GM18517 (cell line): ENCODE results near the gene GFPT2.

ENCODE experiments used
- ATAC-seq: cut with Tn5 transposase; IDR thresholded peaks from one replicate; pipeline ENCODE4 v1.9.1; 2021; ENCODE audit warnings: mild to moderate bottlenecking, moderate library complexity; ENCODE audit not compliant: unreplicated experiment

The GFPT2 gene

GRCh38 chr5:180289966-180290365 lies 63.2 kb downstream of the GFPT2 start:
- ATAC-seq: no peak

- ATAC-seq: no peak
These were observed 63.7 kb downstream of the GFPT2 start for GRCh38 chr5:180289433-180289832.

- no peak for ATAC-seq
These were observed 65.3 kb downstream of the GFPT2 start for GRCh38 chr5:180287868-180288267.

DNA sequence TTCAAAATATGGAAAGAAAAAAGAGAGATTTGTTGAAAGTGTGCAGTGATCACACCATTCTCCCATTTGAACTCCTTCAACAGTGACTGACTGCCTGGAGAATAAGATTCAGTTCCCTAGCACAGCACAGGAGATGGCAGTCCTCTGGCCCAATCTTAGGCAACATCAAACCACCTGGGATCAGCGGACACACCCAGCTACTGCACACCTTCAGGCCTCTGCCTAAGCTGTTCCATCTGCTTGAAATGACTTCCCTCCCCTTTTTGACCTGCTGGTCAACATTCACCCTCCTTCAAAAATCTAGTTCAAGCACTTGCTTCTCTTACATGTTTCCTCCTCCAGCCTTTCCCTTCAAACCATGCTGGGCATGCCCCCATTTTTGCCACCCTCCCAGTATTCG lies 65.7 kb downstream of the GFPT2 start:
- no peak for ATAC-seq

- no peak for ATAC-seq
These were observed 69.0 kb downstream of the GFPT2 start for GRCh38 chr5:180284149-180284548.

GRCh38 chr5:180283026-180283615 lies 70.0 kb downstream of the GFPT2 start:
- ATAC-seq: no peak

GRCh38 chr5:180282281-180282680 lies 70.9 kb downstream of the GFPT2 start:
- ATAC-seq: no peak

- ATAC-seq: no peak
These were observed 71.4 kb downstream of the GFPT2 start for GRCh38 chr5:180281706-180282105.

DNA sequence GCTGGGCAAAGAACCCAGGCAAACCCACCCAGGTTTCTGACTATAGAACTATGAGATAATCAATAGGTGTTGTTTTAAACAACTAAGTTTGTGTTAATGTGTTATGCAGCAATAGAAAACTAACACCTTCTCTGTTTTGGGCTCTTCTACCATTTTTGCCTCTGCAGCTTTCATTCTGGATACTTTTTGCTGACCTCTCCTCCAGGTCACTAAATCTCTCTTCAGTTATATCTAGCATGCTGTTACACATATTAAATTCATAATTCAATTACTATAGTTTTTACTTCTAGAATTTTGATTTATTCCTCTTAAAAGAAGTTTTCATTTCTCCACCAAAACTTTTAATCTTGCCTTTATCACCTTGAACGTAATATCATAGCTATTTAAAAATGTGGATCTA lies 78.4 kb downstream of the GFPT2 start:
- no peak for ATAC-seq

DNA sequence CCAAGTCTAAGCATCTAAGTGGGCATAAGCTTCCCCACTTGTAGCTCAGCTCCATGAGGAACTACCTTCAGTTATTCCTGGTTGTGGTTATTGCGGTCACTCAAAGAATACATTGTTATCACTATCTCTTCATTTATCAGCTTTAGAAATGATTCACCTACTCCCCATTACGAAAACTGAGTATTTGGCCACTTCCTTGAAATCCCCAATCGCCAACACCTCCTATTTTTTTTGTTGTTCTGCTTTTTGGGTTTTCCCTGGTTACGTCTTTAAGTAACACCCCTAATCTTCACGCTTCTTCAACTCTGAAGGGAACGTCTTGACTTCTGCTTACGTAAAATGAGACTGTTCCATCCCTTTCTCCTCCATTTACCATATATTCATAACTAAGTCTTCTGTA lies 81.9 kb downstream of the GFPT2 start:
- no peak for ATAC-seq

- no peak for ATAC-seq
These were observed 93.9 kb downstream of the GFPT2 start for GRCh38 chr5:180259260-180259611.

DNA sequence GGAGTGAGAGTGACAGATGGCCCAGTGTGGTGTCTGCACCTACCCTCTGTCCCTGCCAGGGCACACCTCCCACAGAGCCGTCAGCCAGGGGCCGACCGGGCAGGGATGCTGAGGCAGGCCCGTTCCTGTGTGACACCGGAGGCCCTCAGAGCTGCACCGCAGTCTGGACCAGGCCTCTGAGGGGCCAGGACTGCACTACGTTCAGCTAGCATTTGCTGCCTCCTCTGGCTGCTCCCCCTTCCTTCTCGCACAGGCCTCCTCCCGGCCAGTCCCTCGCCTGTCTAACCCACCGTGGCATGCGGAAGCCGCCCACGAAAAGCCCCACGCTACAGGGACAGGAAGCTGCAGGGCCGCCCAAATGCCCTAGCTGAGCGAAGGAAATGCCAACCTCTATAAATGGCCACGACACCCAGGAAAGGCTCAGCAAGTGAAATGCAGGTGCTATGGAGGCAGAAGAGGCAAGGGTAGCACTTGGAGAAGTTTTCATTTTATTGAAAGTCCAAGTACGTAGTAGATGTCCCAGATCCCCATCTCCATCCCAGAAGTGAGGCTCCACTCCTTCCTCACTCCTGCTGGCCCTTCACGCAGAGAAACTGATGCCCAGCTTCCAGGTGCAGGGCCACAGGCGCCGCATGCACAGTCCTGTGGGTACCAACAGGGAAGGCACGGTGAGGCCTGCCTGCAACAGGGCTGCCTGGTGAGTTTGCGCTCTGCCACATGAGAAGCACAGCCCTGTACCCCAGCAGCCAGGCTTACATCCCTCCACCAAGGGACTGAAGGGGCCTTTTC lies 99.9 kb downstream of the GFPT2 start:
- ATAC-seq: no peak

- ATAC-seq: no peak
These were observed 101.2 kb downstream of the GFPT2 start for GRCh38 chr5:180251887-180252286.

GRCh38 chr5:180251141-180251540 lies 102.0 kb downstream of the GFPT2 start:
- no peak for ATAC-seq
